ENCODE data around the gene EEF1B2.

Gene EEF1B2

DNA sequence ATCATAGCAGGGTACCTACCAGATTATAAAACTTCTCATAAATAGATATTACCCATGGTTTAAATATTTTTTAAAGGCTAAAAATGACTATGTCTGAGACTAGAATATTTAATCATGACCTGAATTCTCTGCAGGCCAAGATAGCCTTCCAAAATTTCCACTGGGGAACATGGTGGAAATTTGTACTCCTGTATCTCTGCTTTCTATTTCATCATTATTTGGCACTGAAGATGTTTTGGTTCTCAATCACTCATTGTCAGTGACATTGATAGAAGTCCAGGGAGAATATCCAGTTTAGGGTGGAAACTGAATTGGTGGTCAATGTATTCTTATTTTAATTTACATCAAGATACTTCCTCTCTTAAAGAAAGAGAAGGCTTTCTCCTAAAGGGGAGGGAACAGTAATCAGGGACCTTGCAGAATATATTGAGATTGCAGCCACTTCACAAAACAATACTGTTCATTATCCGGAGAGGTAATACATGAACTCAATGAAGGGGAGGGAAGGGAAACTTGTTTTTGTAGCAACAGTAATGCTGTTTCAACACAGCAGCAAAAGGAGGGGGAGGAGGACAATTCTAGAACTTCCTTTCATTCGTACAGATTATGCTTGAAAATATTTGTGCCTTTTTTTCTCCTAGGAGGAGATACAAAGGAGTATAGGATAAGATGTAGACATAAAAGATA is 34.1 kb downstream of the EEF1B2 start:
- H3K79me2 ChIP-seq (ENCODE audit: insufficient read depth, low read length), result no peaks in the 10 kb centered on the region
- no peak overlapping the region for H3K4me2 ChIP-seq (ENCODE audit: insufficient read depth, low read length)
- no peak overlapping the region for H3K9ac ChIP-seq (ENCODE audit: low read depth, low read length)
- H3K27me3 ChIP-seq (ENCODE audit: insufficient read depth, low read length, poor library complexity), result no peaks in the 10 kb centered on the region
- H2AFZ ChIP-seq (ENCODE audit: low read depth, low read length), result no peak overlapping the region
- H3K9me3 ChIP-seq (ENCODE audit: insufficient read depth, low read length, severe bottlenecking), result no peaks in the 10 kb centered on the region
- no peak for ATAC-seq (ENCODE audit: insufficient read depth, low read depth)
- no peak overlapping the region for H3K4me3 ChIP-seq (ENCODE audit: low read depth in 1 of 2, low read length in 2 of 2)
- no peaks in the 10 kb centered on the region for H4K20me1 ChIP-seq (ENCODE audit: insufficient read depth, low read length)
- H3K36me3 ChIP-seq (ENCODE audit: insufficient read depth, low read length), result no peaks in the 10 kb centered on the region
- no peak overlapping the region for H3K27ac ChIP-seq (ENCODE audit: low read length)
- H3K4me1 ChIP-seq (ENCODE audit: insufficient read depth, low read length), result no peaks in the 10 kb centered on the region
- no peak for DNase-seq
- TF ChIP-seq EZH2 (IDR thresholded peaks at IDR 0.05; ENCODE audit: borderline replicate concordance, low read depth, low read length, severe bottlenecking), result no peak
- TF ChIP-seq, protein P1, sequence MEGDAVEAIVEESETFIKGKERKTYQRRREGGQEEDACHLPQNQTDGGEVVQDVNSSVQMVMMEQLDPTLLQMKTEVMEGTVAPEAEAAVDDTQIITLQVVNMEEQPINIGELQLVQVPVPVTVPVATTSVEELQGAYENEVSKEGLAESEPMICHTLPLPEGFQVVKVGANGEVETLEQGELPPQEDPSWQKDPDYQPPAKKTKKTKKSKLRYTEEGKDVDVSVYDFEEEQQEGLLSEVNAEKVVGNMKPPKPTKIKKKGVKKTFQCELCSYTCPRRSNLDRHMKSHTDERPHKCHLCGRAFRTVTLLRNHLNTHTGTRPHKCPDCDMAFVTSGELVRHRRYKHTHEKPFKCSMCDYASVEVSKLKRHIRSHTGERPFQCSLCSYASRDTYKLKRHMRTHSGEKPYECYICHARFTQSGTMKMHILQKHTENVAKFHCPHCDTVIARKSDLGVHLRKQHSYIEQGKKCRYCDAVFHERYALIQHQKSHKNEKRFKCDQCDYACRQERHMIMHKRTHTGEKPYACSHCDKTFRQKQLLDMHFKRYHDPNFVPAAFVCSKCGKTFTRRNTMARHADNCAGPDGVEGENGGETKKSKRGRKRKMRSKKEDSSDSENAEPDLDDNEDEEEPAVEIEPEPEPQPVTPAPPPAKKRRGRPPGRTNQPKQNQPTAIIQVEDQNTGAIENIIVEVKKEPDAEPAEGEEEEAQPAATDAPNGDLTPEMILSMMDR (IDR thresholded peaks at IDR 0.05; ENCODE audit: borderline replicate concordance, extremely low read depth, low read length, poor library complexity, severe bottlenecking), result no peak

DNA sequence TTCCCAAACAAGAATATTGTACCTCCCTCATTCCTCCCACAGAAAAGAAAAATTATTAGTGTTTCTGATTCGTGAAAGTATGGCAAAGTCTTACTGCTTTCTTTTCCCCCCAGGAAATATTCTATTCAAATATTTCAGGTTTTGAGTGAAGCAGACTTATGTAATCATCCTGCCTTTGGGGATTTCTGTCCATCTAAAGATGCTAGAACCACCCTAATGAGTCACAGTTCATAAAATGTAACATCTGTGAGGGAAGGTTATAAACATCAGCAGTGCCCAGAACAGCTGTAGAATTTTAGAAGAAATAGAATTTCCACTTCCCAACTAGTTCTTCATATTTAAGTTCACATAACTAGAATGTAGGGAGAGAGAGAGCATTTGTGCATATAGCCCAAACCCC is 39.0 kb downstream of the EEF1B2 start:
- Histone ChIP-seq H3K27me3 (ENCODE audit: insufficient read depth, low read length, poor library complexity) (no peaks in the 10 kb centered on the region), H3K4me2 (ENCODE audit: insufficient read depth, low read length) (no peak overlapping the region), H3K9ac (ENCODE audit: low read depth, low read length) (no peak overlapping the region), H3K79me2 (ENCODE audit: insufficient read depth, low read length) (no peaks in the 10 kb centered on the region), H2AFZ (ENCODE audit: low read depth, low read length) (no peak overlapping the region), H3K36me3 (ENCODE audit: insufficient read depth, low read length) (no peaks in the 10 kb centered on the region), H3K27ac (ENCODE audit: low read length) (no peak overlapping the region), H3K4me3 (ENCODE audit: low read depth in 1 of 2, low read length in 2 of 2) (no peak overlapping the region), H3K4me1 (ENCODE audit: insufficient read depth, low read length) (no peaks in the 10 kb centered on the region), H3K9me3 (ENCODE audit: insufficient read depth, low read length, severe bottlenecking) (no peaks in the 10 kb centered on the region), H4K20me1 (ENCODE audit: insufficient read depth, low read length) (no peaks in the 10 kb centered on the region)
- TF ChIP-seq, protein P1 (IDR thresholded peaks at IDR 0.05; ENCODE audit: borderline replicate concordance, extremely low read depth, low read length, poor library complexity, severe bottlenecking), result no peak
- no peak for ATAC-seq (ENCODE audit: insufficient read depth, low read depth)
- no peak for DNase-seq

DNA sequence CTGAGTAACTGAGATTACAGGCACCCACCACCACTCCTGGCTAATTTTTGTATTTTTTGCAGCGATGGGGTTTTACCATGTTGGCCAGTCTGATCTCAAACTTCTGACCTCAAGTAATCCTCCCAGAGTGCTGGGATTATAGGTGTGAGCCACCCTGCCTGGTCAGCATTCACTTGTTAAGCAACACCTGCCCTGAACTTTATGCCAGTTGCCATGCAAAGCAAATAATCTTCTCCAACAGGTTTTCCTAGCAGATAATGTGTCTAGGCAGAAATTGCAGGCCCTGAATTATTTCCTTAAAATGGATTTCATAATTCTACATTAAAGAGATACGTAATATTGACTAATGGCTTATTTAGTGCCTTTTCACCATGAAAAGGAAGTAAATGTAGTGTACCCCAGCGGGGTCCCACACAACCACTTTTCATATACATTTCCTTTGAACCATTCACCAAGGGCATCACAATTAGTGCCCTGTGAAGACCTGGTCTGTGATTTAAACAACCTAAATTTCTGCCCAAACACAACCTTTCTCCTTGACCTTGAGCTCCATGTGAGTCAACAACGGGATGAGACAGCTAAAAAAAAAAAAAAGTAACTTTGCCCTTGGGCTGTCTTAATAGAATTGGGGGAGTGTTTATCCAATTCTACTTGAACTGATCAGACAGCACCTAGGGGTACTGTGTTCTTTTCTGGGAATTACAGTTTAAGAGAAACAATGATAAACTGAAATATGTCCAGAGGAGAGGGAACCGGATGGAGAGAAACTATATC is 41.6 kb downstream of the EEF1B2 start:
- Histone ChIP-seq H2AFZ (ENCODE audit: low read depth, low read length) (no peak overlapping the region), H3K79me2 (ENCODE audit: insufficient read depth, low read length) (no peaks in the 10 kb centered on the region), H3K27ac (ENCODE audit: low read length) (no peak overlapping the region), H3K9me3 (ENCODE audit: insufficient read depth, low read length, severe bottlenecking) (no peaks in the 10 kb centered on the region), H3K4me1 (ENCODE audit: insufficient read depth, low read length) (no peaks in the 10 kb centered on the region), H3K4me2 (ENCODE audit: insufficient read depth, low read length) (no peak overlapping the region), H3K4me3 (ENCODE audit: low read depth in 1 of 2, low read length in 2 of 2) (no peak overlapping the region), H3K27me3 (ENCODE audit: insufficient read depth, low read length, poor library complexity) (no peaks in the 10 kb centered on the region), H3K36me3 (ENCODE audit: insufficient read depth, low read length) (no peaks in the 10 kb centered on the region), H3K9ac (ENCODE audit: low read depth, low read length) (no peak overlapping the region), H4K20me1 (ENCODE audit: insufficient read depth, low read length) (no peaks in the 10 kb centered on the region)
- no peak for DNase-seq
- ATAC-seq (ENCODE audit: insufficient read depth, low read depth), result no peak
- TF ChIP-seq, protein P1 (IDR thresholded peaks at IDR 0.05; ENCODE audit: borderline replicate concordance, extremely low read depth, low read length, poor library complexity, severe bottlenecking), result no peak
- TF ChIP-seq EZH2 (IDR thresholded peaks at IDR 0.05; ENCODE audit: borderline replicate concordance, low read depth, low read length, severe bottlenecking), result no peak

All from DND-41 (cell line).